ENCODE measurements around the gene SF3A2.

Gene SF3A2

DNA sequence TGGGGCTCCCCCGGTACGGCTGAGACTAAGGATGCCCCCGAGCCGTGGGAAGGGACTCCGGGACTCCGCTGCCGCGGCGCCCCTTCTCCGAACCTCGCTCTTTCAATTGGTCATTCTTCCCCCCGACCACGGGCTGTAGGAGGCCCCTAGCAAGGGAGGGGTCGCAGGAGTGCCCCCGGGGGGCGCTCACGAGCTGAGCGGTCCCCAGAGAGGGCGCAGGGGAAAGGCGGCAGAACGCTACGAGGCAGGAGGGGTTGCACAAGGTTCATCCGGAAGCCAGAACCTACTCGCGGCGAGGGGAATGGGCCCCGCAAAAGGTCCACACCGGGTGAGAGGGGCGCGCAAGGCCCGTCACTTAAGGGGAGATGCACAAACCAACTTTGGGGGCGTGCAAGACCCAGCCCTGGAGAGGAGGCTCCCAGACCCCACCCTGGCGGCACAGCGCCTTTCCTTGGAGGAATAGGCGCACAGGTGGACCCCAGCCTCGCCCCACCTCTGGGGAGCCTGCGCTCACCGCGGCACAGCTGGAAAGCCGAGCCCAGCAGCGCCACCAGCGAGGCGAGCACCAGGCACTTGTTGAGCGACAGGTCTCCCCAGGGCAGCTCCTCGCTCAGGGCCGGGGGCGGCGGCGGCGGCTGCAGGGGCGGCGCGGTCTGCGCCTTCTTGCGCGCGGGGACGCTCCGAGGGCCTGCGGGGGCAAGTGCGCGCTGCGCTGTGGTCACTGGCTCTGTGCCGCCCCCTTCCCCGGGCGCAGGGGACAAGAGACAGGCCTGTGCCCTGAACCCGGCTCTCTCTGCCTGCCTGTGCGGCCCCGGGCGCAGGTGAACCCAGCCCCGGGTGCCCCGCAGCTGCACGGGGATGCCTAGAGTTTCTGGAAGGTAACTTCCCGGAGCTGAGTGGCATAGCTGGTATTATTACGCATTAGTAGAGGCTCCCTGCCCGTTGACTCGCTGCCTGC is 16.8 kb downstream of the SF3A2 start:
- TF ChIP-seq, protein P1, sequence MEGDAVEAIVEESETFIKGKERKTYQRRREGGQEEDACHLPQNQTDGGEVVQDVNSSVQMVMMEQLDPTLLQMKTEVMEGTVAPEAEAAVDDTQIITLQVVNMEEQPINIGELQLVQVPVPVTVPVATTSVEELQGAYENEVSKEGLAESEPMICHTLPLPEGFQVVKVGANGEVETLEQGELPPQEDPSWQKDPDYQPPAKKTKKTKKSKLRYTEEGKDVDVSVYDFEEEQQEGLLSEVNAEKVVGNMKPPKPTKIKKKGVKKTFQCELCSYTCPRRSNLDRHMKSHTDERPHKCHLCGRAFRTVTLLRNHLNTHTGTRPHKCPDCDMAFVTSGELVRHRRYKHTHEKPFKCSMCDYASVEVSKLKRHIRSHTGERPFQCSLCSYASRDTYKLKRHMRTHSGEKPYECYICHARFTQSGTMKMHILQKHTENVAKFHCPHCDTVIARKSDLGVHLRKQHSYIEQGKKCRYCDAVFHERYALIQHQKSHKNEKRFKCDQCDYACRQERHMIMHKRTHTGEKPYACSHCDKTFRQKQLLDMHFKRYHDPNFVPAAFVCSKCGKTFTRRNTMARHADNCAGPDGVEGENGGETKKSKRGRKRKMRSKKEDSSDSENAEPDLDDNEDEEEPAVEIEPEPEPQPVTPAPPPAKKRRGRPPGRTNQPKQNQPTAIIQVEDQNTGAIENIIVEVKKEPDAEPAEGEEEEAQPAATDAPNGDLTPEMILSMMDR (conservative IDR thresholded peaks at IDR 0.05; ENCODE audit: low read depth): no peak
- CTCF ChIA-PET: interaction anchor here (0.6 to 1.0 kb wide), 2 partner anchors 9 to 101 kb away, joined by 4 to 5 read pairs; no protein-coding TSS in a partner anchor
- POLR2A ChIA-PET (ENCODE audit: low non-redundant PET): no interaction called here
- no peak for DNase-seq (ENCODE audit: low spot score)
- H3K27ac ChIP-seq: no peak overlapping the region

DNA sequence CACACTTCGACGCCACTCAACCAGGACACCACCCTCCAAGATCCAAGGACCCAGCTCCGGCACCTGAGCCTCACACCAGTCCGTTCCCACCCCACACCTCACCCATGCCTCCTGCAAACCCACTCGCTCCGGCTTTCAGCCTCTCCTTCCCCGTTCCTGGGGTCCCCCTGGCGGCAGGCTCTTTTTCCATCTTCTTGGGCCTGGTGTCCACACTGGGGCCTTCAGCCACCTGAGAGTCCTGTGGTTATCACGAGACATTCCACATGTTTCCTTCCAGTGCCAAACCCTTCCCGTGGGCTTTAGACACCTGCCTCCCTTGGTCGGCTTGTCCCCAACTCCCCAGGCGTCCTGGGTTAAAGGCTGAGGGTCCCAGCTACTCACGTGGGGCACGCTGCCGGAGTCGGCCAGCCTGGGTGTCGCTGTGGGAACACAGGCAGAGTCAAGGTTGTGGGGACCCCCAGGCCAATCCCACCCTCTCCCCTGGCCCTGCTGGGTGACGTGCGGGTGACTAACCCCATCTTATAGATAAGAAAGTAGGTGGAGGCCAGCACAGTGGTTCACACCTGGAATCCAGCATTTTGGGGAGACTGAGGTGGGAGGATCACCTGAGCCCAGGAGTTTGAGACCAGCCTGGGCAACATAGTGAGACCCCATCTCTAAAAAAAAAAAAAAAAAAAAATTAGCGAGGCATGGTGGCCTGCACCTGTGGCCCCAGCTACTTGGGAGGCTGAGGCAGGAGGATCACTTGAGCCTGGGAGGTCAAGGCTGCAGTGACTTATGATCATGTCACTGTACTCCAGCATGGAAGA is 17.6 kb downstream of the SF3A2 start:
- no peak for DNase-seq (ENCODE audit: low spot score)
- no peak overlapping the region for H3K27ac ChIP-seq
- TF ChIP-seq, protein P1 (conservative IDR thresholded peaks at IDR 0.05; ENCODE audit: low read depth): no peak
- POLR2A ChIA-PET (ENCODE audit: low non-redundant PET): no interaction called here
- CTCF ChIA-PET: interaction anchor here (0.6 to 1.0 kb wide), 2 partner anchors 8 to 13 kb away, joined by 4 read pairs; no protein-coding TSS in a partner anchor

DNA sequence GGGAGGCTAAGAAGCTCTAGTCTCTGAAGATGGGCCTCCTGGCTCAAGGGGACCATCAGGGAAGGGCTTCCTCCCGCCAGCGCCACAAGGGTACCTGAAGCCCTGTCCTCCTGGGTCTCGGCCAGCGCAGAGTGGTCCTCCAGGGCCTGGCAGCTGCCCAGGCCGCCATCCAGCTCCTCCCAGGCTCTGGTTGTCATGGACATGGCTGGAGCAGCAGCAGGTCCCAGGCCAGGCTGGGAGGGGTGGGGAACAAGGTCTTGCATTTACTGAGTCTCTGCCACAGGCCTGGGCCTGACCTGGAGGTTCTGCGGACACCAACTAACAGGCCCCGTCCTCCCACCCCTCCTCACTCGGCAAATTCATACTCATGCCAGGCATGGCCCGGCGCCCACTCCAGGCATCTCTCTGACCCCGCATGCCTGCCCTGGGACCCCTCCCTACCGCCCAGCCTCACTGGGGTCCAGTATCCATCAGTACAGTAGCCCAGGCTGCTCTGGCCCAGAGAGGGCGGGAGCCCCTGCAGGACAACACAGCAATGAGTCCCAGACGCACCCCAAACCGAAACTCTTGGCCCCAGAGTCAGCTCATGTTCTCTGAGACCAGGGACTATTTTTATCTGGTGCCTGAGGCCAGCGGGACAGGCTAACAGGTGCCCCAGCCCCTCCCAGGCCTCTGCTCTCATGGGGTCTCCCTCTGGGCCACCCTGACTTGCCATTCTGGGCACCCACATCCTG is 18.7 kb downstream of the SF3A2 start:
- TF ChIP-seq, protein P1 (conservative IDR thresholded peaks at IDR 0.05; ENCODE audit: low read depth): no peak
- ChIA-PET CTCF (interaction anchor here (0.6 kb wide), 1 partner anchor 99 kb away, joined by 3 read pairs; no protein-coding TSS in a partner anchor), POLR2A (ENCODE audit: low non-redundant PET) (no interaction called here)
- H3K27ac ChIP-seq: no peak overlapping the region
- no peak for DNase-seq (ENCODE audit: low spot score)

DNA sequence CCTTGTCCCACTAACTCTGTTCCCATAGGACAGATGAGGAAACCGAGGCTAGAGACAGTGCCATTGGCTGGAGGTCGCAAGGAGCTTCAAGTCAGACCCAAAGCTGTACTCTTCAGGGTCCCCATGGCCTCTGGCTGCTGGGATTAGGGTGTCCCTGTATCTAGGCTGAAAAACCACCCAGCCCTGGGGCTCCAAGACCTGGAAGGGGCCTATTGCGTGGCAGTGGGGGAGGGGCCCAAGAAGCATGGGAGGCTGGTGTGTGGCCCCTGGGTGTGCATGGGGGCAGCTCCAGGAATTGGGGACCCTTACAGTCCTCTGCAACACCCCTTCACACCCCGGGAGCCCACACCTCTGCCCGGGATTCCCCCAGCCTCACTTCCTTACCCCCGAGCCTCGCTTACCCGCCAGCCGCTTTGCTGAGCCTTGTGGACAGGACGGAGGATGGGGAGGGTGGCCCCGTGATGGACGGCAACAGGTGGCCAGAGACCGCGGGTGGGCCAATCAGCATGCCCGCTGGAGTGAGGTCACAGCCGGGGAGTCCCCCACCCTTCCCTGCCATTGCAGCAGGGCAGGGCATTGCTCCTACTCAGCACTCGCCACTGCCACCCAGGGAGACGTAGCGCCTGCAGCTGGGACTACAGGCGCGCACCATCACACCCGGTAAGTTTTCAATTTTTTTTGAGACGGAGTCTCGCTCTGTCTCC is 19.5 kb downstream of the SF3A2 start, which contains the start of gene JSRP1:
JSRP1 (minus strand) TSS at position 436 of the 704 bp plus-strand sequence. CDS start 1,103 bp downstream, outside the sequence.
- TF ChIP-seq, protein P1 (conservative IDR thresholded peaks at IDR 0.05; ENCODE audit: low read depth): no peak
- POLR2A ChIA-PET (ENCODE audit: low non-redundant PET): no interaction called here
- no peak within 1 kb of the TSS for H3K27ac ChIP-seq
- CTCF ChIA-PET: interaction anchor here (0.6 kb wide), 1 partner anchor 100 kb away, joined by 3 read pairs; no protein-coding TSS in a partner anchor
- no peak for DNase-seq (ENCODE audit: low spot score)

DNA sequence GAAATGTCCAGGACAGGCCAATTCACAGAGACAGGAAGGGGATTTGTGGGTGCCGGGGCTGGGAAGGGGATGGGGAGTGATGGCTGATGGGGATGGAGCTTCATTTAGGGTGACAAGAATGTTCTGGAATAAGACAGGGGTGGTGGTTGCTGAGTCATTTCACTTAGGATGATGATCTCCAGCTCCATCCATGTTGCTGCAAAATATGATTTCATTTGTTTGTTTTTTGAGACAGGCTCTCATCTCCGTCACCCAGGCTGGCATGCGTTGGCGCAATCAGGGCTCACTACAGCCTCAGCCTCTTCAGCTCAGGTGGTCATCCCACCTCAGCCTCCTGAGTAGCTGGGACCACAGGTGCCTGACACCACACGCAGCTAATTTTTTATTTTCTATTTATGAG is 22.7 kb downstream of the SF3A2 start:
- no peak overlapping the region for H3K27ac ChIP-seq
- no peak for DNase-seq (ENCODE audit: low spot score)
- ChIA-PET CTCF (no interaction called here), POLR2A (ENCODE audit: low non-redundant PET) (interaction anchor here (0.6 kb wide), 1 partner anchor 90 kb away, joined by 6 read pairs; no protein-coding TSS in a partner anchor)
- TF ChIP-seq, protein P1 (conservative IDR thresholded peaks at IDR 0.05; ENCODE audit: low read depth): no peak

Measured in RWPE1 (cell line).